Thymus (tissue), 11 donors: ENCODE data around the gene RASL11B. TPM values are rescaled to one million over a fixed set of nuclear protein-coding genes. Genes with fewer than 3 reads are reported as not detected.

Experiments
- DNase-seq, 9 donors: peaks; one replicate each; pipeline ENCODE4 v3.0.0-alpha.2; 2013; ENCODE audit warnings: low spot score in 9 of 9, low read depth in 6 of 9, missing footprints in 1 of 9
- H3K27ac ChIP-seq, 2 donors: one replicate each; pipeline ENCODE4 v1.5.1; 2013; ENCODE audit warnings: control low read depth in 1 of 2, low read depth in 1 of 2, low read length in 1 of 2, mild to moderate bottlenecking in 1 of 2, moderate library complexity in 1 of 2
- H3K27me3 ChIP-seq, 2 donors: one replicate each; pipeline ENCODE4 v1.5.1; 2013; ENCODE audit warnings: low read length in 1 of 2; ENCODE audit not compliant: control insufficient read depth in 2 of 2, insufficient read depth in 1 of 2
- H3K36me3 ChIP-seq, 2 donors: one replicate each; pipeline ENCODE4 v1.5.1; 2013; ENCODE audit warnings: low read length in 1 of 2, mild to moderate bottlenecking in 1 of 2, moderate library complexity in 1 of 2; ENCODE audit not compliant: control insufficient read depth in 2 of 2, insufficient read depth in 2 of 2
- H3K4me1 ChIP-seq, 2 donors: one replicate each; pipeline ENCODE4 v1.5.1; 2013; ENCODE audit warnings: low read length in 2 of 2; ENCODE audit not compliant: control insufficient read depth in 2 of 2, insufficient read depth in 2 of 2
- H3K4me3 ChIP-seq, 2 donors: one replicate each; pipeline ENCODE4 v1.5.1; 2013; ENCODE audit warnings: low read length in 2 of 2, control low read depth in 1 of 2, mild to moderate bottlenecking in 1 of 2
- H3K9me3 ChIP-seq, 2 donors: one replicate each; pipeline ENCODE4 v1.5.1; 2013; ENCODE audit warnings: low read length in 1 of 2, mild to moderate bottlenecking in 1 of 2; ENCODE audit not compliant: control insufficient read depth in 2 of 2, insufficient read depth in 1 of 2
- WGBS: extraction: QIAGEN DNeasy Blood & Tissue Kit; methylation state at CpG from one replicate; pipeline ENCODE4 v1.1.7; 2013; 5-methylcytosine and 5-hydroxymethylcytosine counted together
- polyA plus RNA-seq: library from polyadenylated mRNA; stranded (reverse); fragments of 200-250 nt; gene quantifications from one replicate; pipeline ENCODE4 v1.2.3, GENCODE V29; 2013
- total RNA-seq: library from RNA; stranded (reverse); fragments of 120-200 nt; gene quantifications from one replicate; pipeline ENCODE4 v1.2.4, GENCODE V29; 2013
- donor health status: healthy.

RASL11B gene
- total and polyA plus RNA-seq, 2 donors: 0.52 to 1.2 TPM

GRCh38 chr4:52841682-52842456 is 20.2 kb upstream of the RASL11B start:
- H3K4me1 ChIP-seq: no peaks in the 10 kb centered on the region
- WGBS: 91% methylated on average over 18 of the region's 18 CpGs
- H3K9me3 ChIP-seq: peaks cover 0 to 3% of the 10 kb centered on the region in 2 donors
- H3K4me3 ChIP-seq: no peak overlapping the region
- H3K27me3 ChIP-seq: no peaks in the 10 kb centered on the region
- DNase-seq: no peak
- no peak overlapping the region for H3K27ac ChIP-seq
- no peaks in the 10 kb centered on the region for H3K36me3 ChIP-seq

- Histone ChIP-seq H3K9me3 (peaks cover 0 to 3% of the 10 kb centered on the region in 2 donors), H3K4me3 (no peak overlapping the region), H3K36me3 (no peaks in the 10 kb centered on the region), H3K27ac (no peak overlapping the region), H3K4me1 (peaks cover 0 to 2% of the 10 kb centered on the region in 2 donors), H3K27me3 (no peaks in the 10 kb centered on the region)
- WGBS: 93% methylated on average over 3 of the region's 3 CpGs
- DNase-seq: no peak
These were observed 19.3 kb upstream of the RASL11B start for GRCh38 chr4:52842792-52843191.

GRCh38 chr4:52843351-52843750 is 18.8 kb upstream of the RASL11B start:
- Histone ChIP-seq H3K4me1 (peaks cover 0 to 2% of the 10 kb centered on the region in 2 donors), H3K9me3 (peaks cover 0 to 3% of the 10 kb centered on the region in 2 donors), H3K36me3 (no peaks in the 10 kb centered on the region), H3K27ac (no peak overlapping the region), H3K4me3 (no peak overlapping the region), H3K27me3 (no peaks in the 10 kb centered on the region)
- 91% methylated on average over 2 of the region's 2 CpGs for WGBS
- DNase-seq: no peak

- 60% methylated on average over 3 of the region's 3 CpGs for WGBS
- no peak overlapping the region for H3K27ac ChIP-seq
- no peaks in the 10 kb centered on the region for H3K36me3 ChIP-seq
- H3K4me3 ChIP-seq: no peak overlapping the region
- DNase-seq: peak in 1 of 9 donors; percentile 15
- H3K4me1 ChIP-seq: peaks cover 0 to 2% of the 10 kb centered on the region in 2 donors
- H3K27me3 ChIP-seq: no peaks in the 10 kb centered on the region
- no peaks in the 10 kb centered on the region for H3K9me3 ChIP-seq
These were observed 18.2 kb upstream of the RASL11B start for GRCh38 chr4:52843958-52844357.

- H3K9me3 ChIP-seq: no peaks in the 10 kb centered on the region
- no peak for DNase-seq
- no peaks in the 10 kb centered on the region for H3K27me3 ChIP-seq
- WGBS: 99% methylated on average over 2 of the region's 2 CpGs
- no peak overlapping the region for H3K27ac ChIP-seq
- H3K36me3 ChIP-seq: no peaks in the 10 kb centered on the region
- peaks cover 0 to 2% of the 10 kb centered on the region in 2 donors for H3K4me1 ChIP-seq
- no peak overlapping the region for H3K4me3 ChIP-seq
These were observed 17.5 kb upstream of the RASL11B start for GRCh38 chr4:52844596-52844995.

GRCh38 chr4:52846502-52846901 is 15.6 kb upstream of the RASL11B start:
- H3K9me3 ChIP-seq: no peaks in the 10 kb centered on the region
- peaks cover 0 to 2% of the 10 kb centered on the region in 2 donors for H3K4me1 ChIP-seq
- no peak overlapping the region for H3K4me3 ChIP-seq
- no peaks in the 10 kb centered on the region for H3K27me3 ChIP-seq
- DNase-seq: no peak
- H3K36me3 ChIP-seq: no peaks in the 10 kb centered on the region
- no peak overlapping the region for H3K27ac ChIP-seq
- WGBS: 94% methylated on average over 2 of the region's 2 CpGs

GRCh38 chr4:52848254-52848653 is 13.9 kb upstream of the RASL11B start:
- H3K4me1 ChIP-seq: peaks cover 0 to 2% of the 10 kb centered on the region in 2 donors
- no peak for DNase-seq
- H3K27me3 ChIP-seq: no peaks in the 10 kb centered on the region
- WGBS: 90% methylated on average over 6 of the region's 6 CpGs
- H3K4me3 ChIP-seq: no peak overlapping the region
- H3K27ac ChIP-seq: no peak overlapping the region
- no peaks in the 10 kb centered on the region for H3K36me3 ChIP-seq
- no peaks in the 10 kb centered on the region for H3K9me3 ChIP-seq

GRCh38 chr4:52850406-52851124 is 11.6 kb upstream of the RASL11B start:
- Histone ChIP-seq H3K27ac (no peak overlapping the region), H3K4me1 (peaks cover 0 to 4% of the 10 kb centered on the region in 2 donors), H3K9me3 (no peaks in the 10 kb centered on the region), H3K36me3 (no peaks in the 10 kb centered on the region), H3K4me3 (no peak overlapping the region), H3K27me3 (no peaks in the 10 kb centered on the region)
- DNase-seq: no peak
- 98% methylated on average over 3 of the region's 3 CpGs for WGBS

- H3K4me1 ChIP-seq: peaks cover 0 to 7% of the 10 kb centered on the region in 2 donors
- WGBS: 100% methylated on average over 1 of the region's 1 CpG
- H3K27me3 ChIP-seq: no peaks in the 10 kb centered on the region
- no peak overlapping the region for H3K27ac ChIP-seq
- no peaks in the 10 kb centered on the region for H3K9me3 ChIP-seq
- H3K36me3 ChIP-seq: no peaks in the 10 kb centered on the region
- H3K4me3 ChIP-seq: no peak overlapping the region
- DNase-seq: no peak
These were observed 10.1 kb upstream of the RASL11B start for GRCh38 chr4:52852041-52852440.
